PC-3 (cell line): Measurements from ENCODE around the gene THAP7.

Experiments
- EZH2 ChIP-seq: fragments of 300-600 bp; sonication (generic); IDR thresholded peaks from one replicate; pipeline ENCODE4 v1.6.1; 2017; ENCODE audit warnings: antibody characterized with exemption, mild to moderate bottlenecking, low read length; ENCODE audit not compliant: unreplicated experiment
- TF ChIP-seq, protein P1 (sequence below): fragments of 300-600 bp; sonication (generic); conservative IDR thresholded peaks from 2 replicates; pipeline ENCODE4 v1.5.1; 2017; ENCODE audit warnings: antibody characterized with exemption, low read depth, mild to moderate bottlenecking, low read length

DNA sequence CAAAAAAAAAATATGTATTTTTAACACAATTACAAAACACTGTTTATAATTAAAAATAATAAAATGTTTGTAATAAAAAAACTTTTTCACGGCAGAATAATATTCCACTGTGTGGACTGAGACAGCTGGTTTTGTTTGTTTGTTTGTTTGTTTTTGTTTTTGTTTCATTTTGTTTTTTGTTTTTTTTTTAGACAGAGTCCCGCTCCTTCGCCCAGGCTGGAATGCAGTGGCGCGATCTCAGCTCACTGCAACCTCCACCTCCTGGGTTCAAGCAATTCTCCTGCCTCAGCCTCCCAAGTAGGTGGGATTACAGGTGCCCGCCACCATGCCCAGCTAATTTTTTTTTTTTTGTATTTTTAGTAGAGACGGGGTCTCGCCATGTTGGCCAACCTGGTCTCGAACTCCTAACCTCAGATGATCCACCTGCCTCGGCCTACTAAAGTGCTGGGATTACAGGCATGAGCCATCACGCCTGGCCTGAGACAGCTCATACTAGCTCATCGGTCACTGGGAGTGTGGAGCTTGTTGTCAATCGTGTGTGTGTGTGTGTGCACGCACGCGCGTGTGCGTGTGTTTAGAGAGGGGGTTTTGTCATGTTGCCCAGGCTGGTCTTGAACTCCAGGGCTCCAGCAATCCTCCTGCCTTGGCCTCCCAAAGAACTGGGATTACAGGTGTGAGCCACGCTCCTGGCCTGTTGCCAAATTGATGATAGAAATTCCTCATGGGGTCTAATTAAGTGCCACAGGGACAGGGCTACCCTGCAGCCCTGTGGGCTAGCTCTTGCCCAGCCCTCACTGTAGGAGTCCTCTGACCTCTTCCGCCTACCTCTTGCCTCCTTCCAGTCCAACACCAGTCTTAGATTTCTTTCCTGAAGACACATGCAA lies 42.1 kb downstream of the THAP7 start:
- TF ChIP-seq, protein P1, sequence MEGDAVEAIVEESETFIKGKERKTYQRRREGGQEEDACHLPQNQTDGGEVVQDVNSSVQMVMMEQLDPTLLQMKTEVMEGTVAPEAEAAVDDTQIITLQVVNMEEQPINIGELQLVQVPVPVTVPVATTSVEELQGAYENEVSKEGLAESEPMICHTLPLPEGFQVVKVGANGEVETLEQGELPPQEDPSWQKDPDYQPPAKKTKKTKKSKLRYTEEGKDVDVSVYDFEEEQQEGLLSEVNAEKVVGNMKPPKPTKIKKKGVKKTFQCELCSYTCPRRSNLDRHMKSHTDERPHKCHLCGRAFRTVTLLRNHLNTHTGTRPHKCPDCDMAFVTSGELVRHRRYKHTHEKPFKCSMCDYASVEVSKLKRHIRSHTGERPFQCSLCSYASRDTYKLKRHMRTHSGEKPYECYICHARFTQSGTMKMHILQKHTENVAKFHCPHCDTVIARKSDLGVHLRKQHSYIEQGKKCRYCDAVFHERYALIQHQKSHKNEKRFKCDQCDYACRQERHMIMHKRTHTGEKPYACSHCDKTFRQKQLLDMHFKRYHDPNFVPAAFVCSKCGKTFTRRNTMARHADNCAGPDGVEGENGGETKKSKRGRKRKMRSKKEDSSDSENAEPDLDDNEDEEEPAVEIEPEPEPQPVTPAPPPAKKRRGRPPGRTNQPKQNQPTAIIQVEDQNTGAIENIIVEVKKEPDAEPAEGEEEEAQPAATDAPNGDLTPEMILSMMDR, result no peak
- TF ChIP-seq EZH2, result no peak
